ENCODE results near the gene RAP1GAP.

The RAP1GAP gene

DNA sequence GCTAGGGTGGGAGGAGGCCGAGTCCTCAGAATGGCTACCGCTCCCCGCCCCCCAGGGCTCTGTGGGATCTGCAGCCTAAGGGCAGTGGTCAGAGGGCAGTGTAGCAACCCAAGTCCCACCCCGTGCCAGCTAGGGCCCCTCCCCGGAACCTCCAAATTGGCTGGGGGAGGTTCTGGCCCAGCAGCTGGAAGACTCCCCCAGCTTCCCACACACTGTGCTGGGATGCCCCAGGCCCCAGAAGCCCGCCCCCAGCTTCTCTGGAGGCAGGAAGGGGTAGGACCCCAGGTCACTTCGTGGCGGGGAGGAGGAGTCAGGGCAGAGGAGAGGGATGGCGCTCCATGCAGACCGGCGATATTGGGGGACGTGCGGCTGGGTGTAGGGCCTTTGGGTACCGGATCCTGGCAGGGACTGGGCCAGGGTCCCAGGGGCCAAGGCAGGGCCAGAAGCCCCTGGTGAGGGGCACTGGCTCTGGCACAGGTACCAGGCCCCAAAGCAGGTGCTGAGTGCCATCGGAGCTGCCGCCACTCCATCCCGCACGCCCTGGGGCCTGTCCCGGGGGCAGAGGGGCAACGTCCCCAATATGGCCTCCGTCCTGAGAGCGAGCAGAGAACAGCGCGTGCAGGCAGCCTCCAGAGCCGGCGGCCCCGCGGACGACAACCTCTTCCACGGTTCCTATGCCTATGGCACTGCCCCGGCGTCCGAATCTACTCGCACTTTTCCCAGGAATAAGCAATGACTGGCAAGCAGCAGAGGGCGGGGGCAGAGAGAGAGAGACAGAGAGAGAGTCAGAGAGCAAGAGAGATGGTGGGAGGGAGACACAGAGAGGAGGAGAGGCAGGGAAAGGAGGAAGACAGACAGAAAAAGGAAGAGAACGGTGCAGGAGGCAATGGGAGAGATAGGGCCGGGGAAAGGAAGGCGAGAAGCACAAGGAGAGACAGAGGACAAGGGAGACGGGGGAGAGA, 65.7 kb downstream of the RAP1GAP start:
- ATAC-seq (ENCODE audit: low read depth) (no peak), DNase-seq (ENCODE audit: low spot score in 2 of 2) (no peak)
- Mint-ChIP-seq H3K36me3 (peaks cover 2% of the 10 kb centered on the region), H3K4me1 (peaks cover 16% of the 10 kb centered on the region), H3K9me3 (no peaks in the 10 kb centered on the region), H3K27ac (no peak overlapping the region), H3K4me3 (no peak overlapping the region), H3K27me3 (peaks cover 32% of the 10 kb centered on the region)

DNA sequence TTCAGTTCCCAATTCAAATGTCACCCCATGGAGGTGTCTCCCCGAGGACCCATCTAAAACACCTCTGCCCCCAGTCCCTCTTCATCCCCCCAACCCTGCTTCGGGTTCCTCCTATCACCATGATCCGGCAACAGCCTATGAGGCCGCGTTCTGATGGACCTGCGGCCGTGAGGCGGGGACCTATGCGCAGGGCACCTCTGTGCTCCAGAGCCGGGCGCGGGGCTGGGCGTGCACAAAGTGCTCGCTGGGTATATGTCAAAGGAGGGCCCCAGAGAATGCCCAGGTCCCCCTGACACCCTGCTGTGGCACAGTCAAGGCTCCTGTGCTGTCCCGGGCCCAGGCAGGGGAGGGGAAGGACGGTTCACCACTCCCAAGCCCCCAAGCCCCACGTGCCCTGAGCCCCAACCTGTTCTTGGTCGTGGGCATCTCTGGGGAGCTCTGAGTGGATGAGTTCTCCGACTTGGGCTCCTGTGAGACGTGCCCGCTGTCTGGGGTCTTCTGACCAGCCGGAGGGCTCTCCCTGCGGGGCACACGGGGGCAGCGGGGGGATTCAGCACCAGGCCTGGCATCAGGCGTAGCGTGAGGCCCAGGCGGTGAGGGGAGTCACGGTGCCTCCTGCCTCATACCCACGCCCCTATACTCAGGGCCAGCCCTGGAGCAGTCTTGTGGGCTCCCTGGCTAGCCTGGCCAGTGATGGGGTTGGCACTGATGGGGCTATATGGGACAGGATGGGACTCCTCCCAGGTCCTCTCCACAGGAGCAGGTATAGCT, 67.7 kb downstream of the RAP1GAP start:
- Mint-ChIP-seq H3K36me3 (peaks cover 2% of the 10 kb centered on the region), H3K4me1 (peaks cover 5% of the 10 kb centered on the region), H3K27ac (no peak overlapping the region), H3K9me3 (no peaks in the 10 kb centered on the region), H3K27me3 (peaks cover 30% of the 10 kb centered on the region), H3K4me3 (no peak overlapping the region)
- ATAC-seq (ENCODE audit: low read depth): no peak
- no peak for DNase-seq (ENCODE audit: low spot score in 2 of 2)

DNA sequence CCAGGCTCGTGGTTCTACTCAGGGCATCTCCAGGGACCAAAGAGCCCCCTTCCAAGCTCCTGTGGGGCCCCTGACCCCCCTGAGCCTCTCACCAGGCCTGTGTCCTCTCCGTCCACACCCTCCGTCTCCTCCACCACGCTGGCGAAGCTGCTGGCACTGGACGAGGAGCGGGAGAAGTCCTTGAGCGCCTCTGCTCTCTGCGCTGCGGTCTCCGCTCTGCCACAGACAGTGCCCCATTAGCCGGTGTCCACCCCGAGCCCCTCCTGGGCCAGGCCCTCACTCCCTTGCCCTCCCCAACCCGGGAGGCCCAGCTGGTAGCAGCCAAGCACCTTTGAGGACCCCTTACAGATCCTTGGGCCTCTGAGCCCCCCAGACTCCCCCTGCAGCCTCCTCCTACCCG, 69.8 kb downstream of the RAP1GAP start:
- ATAC-seq (ENCODE audit: low read depth) (no peak), DNase-seq (ENCODE audit: low spot score in 2 of 2) (no peak)
- Mint-ChIP-seq H3K9me3 (no peaks in the 10 kb centered on the region), H3K4me3 (no peak overlapping the region), H3K27me3 (peaks cover 37% of the 10 kb centered on the region), H3K4me1 (peaks cover 5% of the 10 kb centered on the region), H3K27ac (no peak overlapping the region), H3K36me3 (no peaks in the 10 kb centered on the region)

DNA sequence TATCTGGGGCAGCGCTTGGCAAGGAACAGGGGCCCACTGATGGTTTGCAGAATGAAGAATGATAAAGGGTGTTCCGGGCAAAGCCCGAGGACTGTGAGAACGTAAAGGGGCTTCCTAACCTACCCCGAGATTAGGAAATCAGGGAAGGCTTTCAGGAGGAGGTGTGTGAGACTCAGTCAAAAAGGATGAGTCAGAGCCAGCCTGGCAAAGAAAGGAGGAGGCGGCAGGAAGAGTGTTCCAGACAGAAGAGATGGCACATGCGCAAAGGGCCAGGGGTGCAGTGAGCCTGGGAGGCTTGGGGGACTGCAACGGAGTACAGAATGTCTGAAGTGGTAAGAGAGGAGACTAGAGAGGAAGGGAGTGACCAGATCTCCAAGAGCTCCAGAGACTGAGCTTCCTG, 70.3 kb downstream of the RAP1GAP start:
- Mint-ChIP-seq H3K36me3 (no peaks in the 10 kb centered on the region), H3K27ac (no peak overlapping the region), H3K9me3 (no peaks in the 10 kb centered on the region), H3K27me3 (peaks cover 34% of the 10 kb centered on the region), H3K4me1 (peaks cover 2% of the 10 kb centered on the region), H3K4me3 (no peak overlapping the region)
- no peak for ATAC-seq (ENCODE audit: low read depth)
- no peak for DNase-seq (ENCODE audit: low spot score in 2 of 2)

DNA sequence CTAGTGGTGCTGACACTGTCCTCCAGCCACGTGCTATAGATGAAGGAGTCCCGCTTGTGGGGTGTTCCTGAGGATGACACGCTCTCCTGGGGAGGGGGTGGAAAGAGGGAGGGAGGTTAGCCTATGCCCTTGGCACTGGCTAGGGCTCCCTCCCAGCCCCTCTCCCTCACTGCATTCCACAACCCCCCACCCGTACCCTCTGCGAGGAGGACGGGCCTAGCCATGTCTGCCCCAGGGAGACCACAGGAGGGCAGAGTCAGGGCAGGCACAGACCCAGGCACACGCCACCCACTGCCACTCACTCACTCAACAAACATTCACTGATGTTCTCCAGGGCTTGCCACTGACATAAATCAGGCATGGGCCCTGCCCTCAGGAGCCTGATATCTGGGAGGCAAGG, 70.7 kb downstream of the RAP1GAP start:
- Mint-ChIP-seq H3K27ac (no peak overlapping the region), H3K27me3 (peaks cover 31% of the 10 kb centered on the region), H3K4me3 (no peak overlapping the region), H3K36me3 (no peaks in the 10 kb centered on the region), H3K4me1 (no peaks in the 10 kb centered on the region), H3K9me3 (no peaks in the 10 kb centered on the region)
- no peak for ATAC-seq (ENCODE audit: low read depth)
- DNase-seq (ENCODE audit: low spot score in 2 of 2): no peak

DNA sequence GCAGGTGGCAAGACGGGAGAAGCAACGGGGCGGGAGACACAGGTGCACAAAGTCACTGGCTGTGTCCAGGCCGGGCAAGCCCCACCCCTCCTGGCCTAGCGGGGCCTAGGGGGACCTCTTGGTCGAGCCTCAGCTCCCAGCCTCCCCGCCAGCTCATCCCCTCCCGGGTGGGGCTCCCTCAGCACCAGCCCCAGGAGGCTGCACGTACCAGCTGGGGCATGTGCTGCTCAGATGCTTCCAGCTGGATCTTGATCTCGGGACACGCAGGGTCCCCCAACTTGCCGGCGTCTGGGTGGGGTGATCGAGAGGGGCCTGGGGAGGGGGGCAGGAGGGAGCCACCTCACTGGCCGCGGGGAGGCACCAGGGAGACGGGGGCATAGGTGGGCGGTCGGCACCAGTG, 71.4 kb downstream of the RAP1GAP start:
- H3K27me3 Mint-ChIP-seq: peaks cover 31% of the 10 kb centered on the region
- ATAC-seq (ENCODE audit: low read depth) (no peak), DNase-seq (ENCODE audit: low spot score in 2 of 2) (no peak)
- H3K36me3 Mint-ChIP-seq: no peaks in the 10 kb centered on the region
- no peaks in the 10 kb centered on the region for H3K4me1 Mint-ChIP-seq
- no peaks in the 10 kb centered on the region for H3K9me3 Mint-ChIP-seq
- H3K27ac Mint-ChIP-seq: no peak overlapping the region
- no peak overlapping the region for H3K4me3 Mint-ChIP-seq

DNA sequence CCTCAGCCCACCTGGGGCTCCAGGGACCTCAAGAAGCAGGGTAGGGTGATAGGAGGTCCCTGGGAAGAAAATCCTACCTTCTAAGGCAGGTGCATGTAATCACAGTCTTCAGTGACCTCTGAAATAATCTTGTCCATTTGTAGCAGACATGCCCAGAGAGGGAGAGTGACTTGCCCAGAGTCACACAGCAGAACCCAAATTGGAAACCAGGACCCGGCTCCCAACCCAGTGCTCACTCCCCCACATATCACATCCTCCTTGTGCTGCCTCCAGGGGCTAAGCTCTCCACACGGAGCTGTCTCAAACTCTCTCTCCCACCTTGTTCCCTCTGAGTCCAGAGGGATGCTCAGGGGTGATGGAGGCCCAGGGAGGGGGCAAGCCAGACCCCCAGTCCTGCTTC, 72.5 kb downstream of the RAP1GAP start:
- H3K36me3 Mint-ChIP-seq: no peaks in the 10 kb centered on the region
- no peak for DNase-seq (ENCODE audit: low spot score in 2 of 2)
- peaks cover 31% of the 10 kb centered on the region for H3K27me3 Mint-ChIP-seq
- no peaks in the 10 kb centered on the region for H3K9me3 Mint-ChIP-seq
- no peak overlapping the region for H3K27ac Mint-ChIP-seq
- H3K4me3 Mint-ChIP-seq: no peak overlapping the region
- no peak for ATAC-seq (ENCODE audit: low read depth)
- no peaks in the 10 kb centered on the region for H3K4me1 Mint-ChIP-seq

DNA sequence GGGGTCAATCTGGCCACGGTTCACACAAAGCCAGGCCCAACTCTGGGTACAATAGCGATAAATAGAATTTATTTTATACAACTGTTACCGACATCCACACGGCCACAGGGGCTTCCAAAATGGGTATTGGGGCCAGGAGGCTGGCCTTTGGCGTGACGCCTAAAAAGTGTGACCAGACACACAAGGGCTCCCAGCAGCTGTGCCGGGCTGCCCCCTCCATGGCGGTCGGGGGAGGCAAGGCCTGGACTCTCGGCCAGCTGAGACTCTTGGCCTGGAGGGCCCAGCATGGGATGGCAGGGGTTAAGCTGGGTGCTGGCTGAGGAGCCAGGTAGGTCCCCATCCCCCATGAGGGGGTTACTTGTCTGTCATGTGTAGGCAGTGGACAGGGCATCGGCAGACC, 73.0 kb downstream of the RAP1GAP start:
- no peak for ATAC-seq (ENCODE audit: low read depth)
- peaks cover 29% of the 10 kb centered on the region for H3K27me3 Mint-ChIP-seq

DNA sequence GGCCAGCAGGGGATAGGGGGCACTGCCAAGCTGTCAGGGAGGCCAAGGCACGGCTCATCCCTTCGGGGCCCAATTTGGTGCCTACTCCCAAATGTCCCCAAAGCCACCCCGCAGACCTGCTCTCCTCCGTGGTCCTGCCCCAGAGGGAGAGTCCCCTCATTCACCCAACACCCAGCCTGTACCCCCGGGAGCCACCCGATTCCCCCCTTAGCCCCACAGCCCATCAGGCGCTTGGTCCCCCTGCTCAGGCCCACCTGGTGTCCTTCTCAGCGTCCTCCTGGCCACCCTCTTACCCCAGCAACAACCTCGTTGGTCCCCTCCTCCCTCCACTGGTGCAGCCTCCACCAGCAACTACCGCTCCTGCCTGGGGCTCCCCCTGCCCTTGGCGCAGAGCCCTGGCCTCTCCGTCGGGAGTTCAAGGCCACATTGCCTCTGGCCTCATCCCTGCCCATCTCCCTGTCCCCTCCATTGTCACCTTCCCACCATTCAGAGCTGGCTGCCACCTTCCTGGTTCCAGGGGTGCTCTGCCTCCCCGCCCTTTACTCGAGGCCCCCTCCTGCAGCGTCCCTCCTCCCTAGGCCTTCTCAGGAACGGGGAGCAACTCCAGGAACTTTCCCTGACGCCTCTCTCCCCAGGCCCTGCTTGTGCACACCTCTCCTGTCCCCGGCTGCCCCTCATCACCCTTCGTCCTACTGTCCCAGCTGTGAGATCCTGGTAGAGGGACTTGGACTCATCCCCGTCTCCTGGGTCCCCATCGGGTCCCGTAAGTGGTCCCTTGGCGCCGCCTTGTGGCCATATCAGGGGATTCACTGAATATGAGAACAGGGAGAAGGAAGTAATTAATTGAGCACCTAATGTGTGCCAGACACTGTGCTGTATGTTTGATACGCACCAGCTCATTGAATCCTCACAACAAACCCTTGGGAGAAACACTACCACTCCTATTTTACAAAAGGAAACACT, 73.9 kb downstream of the RAP1GAP start:
- Mint-ChIP-seq H3K4me1 (peaks cover 4% of the 10 kb centered on the region), H3K27ac (no peak overlapping the region), H3K36me3 (no peaks in the 10 kb centered on the region), H3K9me3 (no peaks in the 10 kb centered on the region), H3K4me3 (no peak overlapping the region), H3K27me3 (peaks cover 26% of the 10 kb centered on the region)
- ATAC-seq (ENCODE audit: low read depth) (peak; percentile 27), DNase-seq (ENCODE audit: low spot score in 2 of 2) (no peak)

More for the DNA sequence above, 73.0 kb downstream of the RAP1GAP start:
- no peak for DNase-seq (ENCODE audit: low spot score in 2 of 2)
- Mint-ChIP-seq H3K9me3 (no peaks in the 10 kb centered on the region), H3K4me3 (no peak overlapping the region), H3K36me3 (no peaks in the 10 kb centered on the region), H3K27ac (no peak overlapping the region), H3K4me1 (no peaks in the 10 kb centered on the region)

DNA sequence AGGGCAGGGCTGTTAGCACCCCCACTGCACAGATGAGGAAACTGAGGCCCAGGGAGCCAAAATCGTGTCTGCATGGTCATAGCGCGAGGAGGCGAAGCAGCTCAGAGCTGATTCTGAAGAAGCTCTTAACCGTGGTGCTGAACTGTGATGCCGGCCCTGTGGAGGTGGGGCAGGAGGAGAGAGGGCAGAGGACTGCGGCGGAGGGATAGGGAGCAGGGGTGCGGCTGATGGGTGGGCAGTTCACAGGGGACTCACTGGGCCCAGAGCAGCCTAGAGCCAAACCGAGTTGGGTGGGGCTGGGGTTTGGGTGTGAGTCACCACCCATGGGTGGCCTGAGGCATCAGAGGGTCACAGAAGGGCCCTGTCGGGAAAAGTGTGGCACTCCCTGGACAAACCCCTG, 74.7 kb downstream of the RAP1GAP start:
- H3K4me1 Mint-ChIP-seq: peaks cover 4% of the 10 kb centered on the region
- no peaks in the 10 kb centered on the region for H3K9me3 Mint-ChIP-seq
- H3K4me3 Mint-ChIP-seq: no peak overlapping the region
- ATAC-seq (ENCODE audit: low read depth): no peak
- H3K27me3 Mint-ChIP-seq: peaks cover 20% of the 10 kb centered on the region
- no peak overlapping the region for H3K27ac Mint-ChIP-seq
- H3K36me3 Mint-ChIP-seq: no peaks in the 10 kb centered on the region
- no peak for DNase-seq (ENCODE audit: low spot score in 2 of 2)

DNA sequence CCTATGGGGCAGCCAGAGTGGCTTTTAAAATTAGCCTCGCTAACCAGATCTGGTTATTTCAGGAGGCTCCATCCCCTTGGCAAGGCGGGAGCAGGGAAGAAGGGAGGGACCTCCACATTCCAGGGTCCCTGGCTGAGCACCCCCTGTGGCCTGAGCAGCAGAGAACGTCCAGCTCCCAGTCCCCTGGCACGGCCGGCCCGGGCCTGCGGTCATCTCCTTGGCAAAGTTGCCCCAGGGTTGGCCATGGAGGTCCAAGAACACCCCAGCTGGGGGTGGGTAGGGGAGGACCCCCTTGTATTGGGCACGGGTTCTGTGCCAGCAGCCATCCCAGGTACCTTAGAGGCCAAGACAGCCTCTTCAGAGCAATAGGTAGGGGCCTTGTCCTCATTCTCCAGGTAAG, 75.9 kb downstream of the RAP1GAP start:
- H3K36me3 Mint-ChIP-seq: no peaks in the 10 kb centered on the region
- ATAC-seq (ENCODE audit: low read depth): no peak
- H3K4me3 Mint-ChIP-seq: no peak overlapping the region
- H3K27ac Mint-ChIP-seq: no peak overlapping the region
- H3K4me1 Mint-ChIP-seq: peaks cover 4% of the 10 kb centered on the region
- DNase-seq (ENCODE audit: low spot score in 2 of 2): no peak
- no peaks in the 10 kb centered on the region for H3K9me3 Mint-ChIP-seq
- H3K27me3 Mint-ChIP-seq: peaks cover 15% of the 10 kb centered on the region

DNA sequence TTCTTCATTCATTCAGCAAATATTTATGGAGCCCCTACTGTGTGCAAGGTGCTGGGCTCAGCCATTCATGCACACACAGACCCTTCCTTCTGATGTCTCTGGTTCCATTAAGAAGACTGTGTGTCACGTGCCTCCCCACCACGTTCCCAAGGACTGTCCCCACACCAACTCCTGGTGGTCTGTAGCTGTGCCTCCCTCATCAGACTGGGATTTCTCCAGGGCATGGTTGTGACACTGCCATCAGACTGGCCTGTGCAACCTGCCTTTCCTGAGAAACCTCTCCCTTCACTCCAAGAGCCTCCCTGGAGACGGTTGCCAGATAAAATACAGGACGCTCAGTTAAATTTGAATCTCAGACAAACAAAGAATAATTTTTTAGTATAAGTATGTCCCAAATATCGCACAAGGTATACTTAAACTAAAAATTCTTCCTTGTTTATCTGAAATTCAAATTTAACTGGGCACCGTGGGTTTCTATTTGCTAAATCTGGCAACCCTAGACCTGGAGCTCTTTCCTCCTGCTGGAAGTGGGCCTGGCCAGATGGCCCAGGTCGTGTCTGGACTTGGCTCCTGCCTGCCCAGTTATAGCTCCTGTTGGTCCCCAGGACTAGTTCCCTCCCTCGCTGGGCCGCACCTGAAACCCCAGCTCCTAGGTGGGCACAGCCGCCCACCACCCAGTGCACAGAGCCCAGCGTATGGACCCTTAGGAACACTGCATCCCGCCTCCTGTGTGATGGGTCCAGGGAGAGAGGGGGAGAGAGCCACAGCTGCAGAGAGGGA, 76.9 kb downstream of the RAP1GAP start:
- Mint-ChIP-seq H3K27me3 (peaks cover 18% of the 10 kb centered on the region), H3K4me1 (peaks cover 4% of the 10 kb centered on the region), H3K9me3 (no peaks in the 10 kb centered on the region), H3K27ac (no peak overlapping the region), H3K4me3 (no peak overlapping the region), H3K36me3 (no peaks in the 10 kb centered on the region)
- ATAC-seq (ENCODE audit: low read depth) (no peak), DNase-seq (ENCODE audit: low spot score in 2 of 2) (no peak)

DNA sequence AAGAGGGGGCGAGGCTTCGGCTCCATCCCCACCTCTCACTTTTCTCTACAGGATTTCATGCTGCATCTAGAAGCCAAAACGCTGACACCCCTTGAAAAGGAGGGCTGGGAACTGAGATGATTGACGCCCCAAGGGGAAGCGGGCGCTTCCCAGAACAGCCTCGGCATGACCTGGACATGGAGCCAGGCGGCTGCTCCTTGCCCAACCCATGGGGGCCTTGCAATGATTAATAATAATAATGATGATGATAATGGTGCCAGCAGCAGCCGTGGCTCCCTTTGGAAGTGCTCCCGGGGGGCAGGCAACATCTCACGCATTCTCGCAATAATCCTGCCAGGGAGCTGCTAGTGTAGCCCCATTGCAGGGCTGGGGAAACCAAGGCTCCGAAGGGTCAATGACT, 78.2 kb downstream of the RAP1GAP start:
- H3K27me3 Mint-ChIP-seq: peaks cover 18% of the 10 kb centered on the region
- ATAC-seq (ENCODE audit: low read depth): no peak
- H3K4me3 Mint-ChIP-seq: no peak overlapping the region
- no peaks in the 10 kb centered on the region for H3K9me3 Mint-ChIP-seq
- peaks cover 4% of the 10 kb centered on the region for H3K4me1 Mint-ChIP-seq
- H3K27ac Mint-ChIP-seq: no peak overlapping the region
- DNase-seq (ENCODE audit: low spot score in 2 of 2): no peak
- H3K36me3 Mint-ChIP-seq: no peaks in the 10 kb centered on the region
